Ovary (tissue), 9 donors: Measurements from ENCODE around the gene EPS8L2. TPM values are rescaled to one million over a fixed set of nuclear protein-coding genes. Genes with fewer than 3 reads are reported as not detected.
A peak's percentile ranks its signal among the peaks of the same experiment; 100 is the strongest.

ENCODE experiments used
- DNase-seq, 5 donors: peaks; one replicate each; pipeline ENCODE4 v3.0.0-alpha.2; 2019 to 2020
- H3K27ac ChIP-seq, 2 donors: fragments of 200-600 bp; one replicate each; pipeline versions ENCODE4 v1.5.1 to v1.8.0; 2019 to 2022
- H3K27me3 ChIP-seq: fragments of 200-600 bp; one replicate; pipeline ENCODE4 v1.8.0; 2022
- H3K36me3 ChIP-seq: fragments of 200-600 bp; sonication (generic); one replicate; pipeline ENCODE4 v1.5.1; 2019
- H3K4me1 ChIP-seq: one replicate; pipeline ENCODE4 v1.8.1; 2013; ENCODE audit warnings: mild to moderate bottlenecking, moderate library complexity; ENCODE audit not compliant: insufficient read depth
- H3K4me3 ChIP-seq: fragments of 200-600 bp; sonication (generic); one replicate; pipeline ENCODE4 v1.5.1; 2017
- H3K9me3 ChIP-seq, 2 donors: fragments of 200-600 bp in 1 of 2; sonication (generic) in 1 of 2; one replicate each; pipeline versions ENCODE4 v1.5.1 to v1.8.1; 2013 to 2019; ENCODE audit warnings: mild to moderate bottlenecking in 1 of 2, moderate library complexity in 1 of 2
- EP300 ChIP-seq: sonication (generic); formaldehyde crosslinking; IDR thresholded peaks from one replicate; pipeline ENCODE4 v1.6.1; 2017; ENCODE audit warnings: antibody characterized with exemption
- POLR2A ChIP-seq: fragments of 450-650 bp; IDR thresholded peaks from one replicate; pipeline ENCODE4 v1.6.1; 2017; ENCODE audit warnings: antibody characterized with exemption, mild to moderate bottlenecking, moderate library complexity
- WGBS, 3 donors: extraction: QIAGEN DNeasy Blood & Tissue Kit in 1 of 3; methylation state at CpG; one replicate each; pipeline versions ENCODE4 v1.1.5 to v1.1.7; 2013 to 2017; 5-methylcytosine and 5-hydroxymethylcytosine counted together
- intact Hi-C, 4 donors: fragments of 100-400 bp; cut with DNase I; formaldehyde crosslinking; loops; one replicate each; pipeline versions ENCODE4 v1.11.0 to v1.15.1; 2022 to 2023
- polyA plus RNA-seq, 2 donors: library from polyadenylated mRNA; stranded (reverse); fragments of 200-250 nt in 1 of 2; fragments of 350-450 nt in 1 of 2; fragmentation: Illumina TruSeq in 1 of 2; extraction: RNeasy Lipid Tissue Mini Kit (QIAGEN cat#74804) in 1 of 2; gene quantifications; one replicate each; pipeline ENCODE4 v1.2.3, GENCODE V29; 2013 to 2014
- total RNA-seq, 7 donors: library from RNA; depleted of rRNA in 2 of 7; stranded (reverse); fragments of >200 nt in 2 of 7; fragmentation: NEBNext Ultra II Directional in 3 of 7; extraction: Animal tissue kit (Norgen Biotek cat#: 25700) in 3 of 7; gene quantifications; one replicate each; pipeline versions ENCODE4 v1.1.0 to v1.2.4, GENCODE V29; 2016 to 2023
- TF ChIP-seq, protein P1 (sequence below), 3 donors: fragments of 450-650 bp in 2 of 3; fragments of 200-600 bp in 1 of 3; IDR thresholded peaks; one replicate each; pipeline versions ENCODE4 v1.5.1 to v1.8.0; 2016 to 2022; ENCODE audit warnings: antibody characterized with exemption in 3 of 3, mild to moderate bottlenecking in 1 of 3
- donor health status: DM: no; HTN: no; CAD: no; lungs with moderate emphysema.
- donor health status: DM: no; HTN: no; CAD: no.
- donor health status: Bipolar disorder and iron deficiency.
- donor health status: DM: yes; HTN: yes; CAD: no.
- donor health status: DM: no; HTN: no; CAD: no.
- donor health status: DM: yes; HTN: yes; CAD: no.

Gene EPS8L2
- total and polyA plus RNA-seq, 9 donors = 5.9 to 57.9 (median 33.3) TPM

GRCh38 chr11:771617-772204 is 65.7 kb downstream of the EPS8L2 start:
- peak in 1 of 5 donors; percentile 25 for DNase-seq
- intact Hi-C loops = no loop called here
- no peak for TF ChIP-seq POLR2A
- TF ChIP-seq EP300 = no peak
- TF ChIP-seq, protein P1, sequence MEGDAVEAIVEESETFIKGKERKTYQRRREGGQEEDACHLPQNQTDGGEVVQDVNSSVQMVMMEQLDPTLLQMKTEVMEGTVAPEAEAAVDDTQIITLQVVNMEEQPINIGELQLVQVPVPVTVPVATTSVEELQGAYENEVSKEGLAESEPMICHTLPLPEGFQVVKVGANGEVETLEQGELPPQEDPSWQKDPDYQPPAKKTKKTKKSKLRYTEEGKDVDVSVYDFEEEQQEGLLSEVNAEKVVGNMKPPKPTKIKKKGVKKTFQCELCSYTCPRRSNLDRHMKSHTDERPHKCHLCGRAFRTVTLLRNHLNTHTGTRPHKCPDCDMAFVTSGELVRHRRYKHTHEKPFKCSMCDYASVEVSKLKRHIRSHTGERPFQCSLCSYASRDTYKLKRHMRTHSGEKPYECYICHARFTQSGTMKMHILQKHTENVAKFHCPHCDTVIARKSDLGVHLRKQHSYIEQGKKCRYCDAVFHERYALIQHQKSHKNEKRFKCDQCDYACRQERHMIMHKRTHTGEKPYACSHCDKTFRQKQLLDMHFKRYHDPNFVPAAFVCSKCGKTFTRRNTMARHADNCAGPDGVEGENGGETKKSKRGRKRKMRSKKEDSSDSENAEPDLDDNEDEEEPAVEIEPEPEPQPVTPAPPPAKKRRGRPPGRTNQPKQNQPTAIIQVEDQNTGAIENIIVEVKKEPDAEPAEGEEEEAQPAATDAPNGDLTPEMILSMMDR (IDR thresholded peaks at IDR 0.05) = no peak
- Histone ChIP-seq H3K27ac (no peak overlapping the region), H3K4me3 (no peak overlapping the region), H3K9me3 (no peaks in the 10 kb centered on the region), H3K36me3 (no peaks in the 10 kb centered on the region), H3K27me3 (no peaks in the 10 kb centered on the region), H3K4me1 (peaks cover 7% of the 10 kb centered on the region)
- 81 to 85% (median 83%) methylated on average over 14 to 15 of the region's 15 CpGs for WGBS, 3 donors

DNA sequence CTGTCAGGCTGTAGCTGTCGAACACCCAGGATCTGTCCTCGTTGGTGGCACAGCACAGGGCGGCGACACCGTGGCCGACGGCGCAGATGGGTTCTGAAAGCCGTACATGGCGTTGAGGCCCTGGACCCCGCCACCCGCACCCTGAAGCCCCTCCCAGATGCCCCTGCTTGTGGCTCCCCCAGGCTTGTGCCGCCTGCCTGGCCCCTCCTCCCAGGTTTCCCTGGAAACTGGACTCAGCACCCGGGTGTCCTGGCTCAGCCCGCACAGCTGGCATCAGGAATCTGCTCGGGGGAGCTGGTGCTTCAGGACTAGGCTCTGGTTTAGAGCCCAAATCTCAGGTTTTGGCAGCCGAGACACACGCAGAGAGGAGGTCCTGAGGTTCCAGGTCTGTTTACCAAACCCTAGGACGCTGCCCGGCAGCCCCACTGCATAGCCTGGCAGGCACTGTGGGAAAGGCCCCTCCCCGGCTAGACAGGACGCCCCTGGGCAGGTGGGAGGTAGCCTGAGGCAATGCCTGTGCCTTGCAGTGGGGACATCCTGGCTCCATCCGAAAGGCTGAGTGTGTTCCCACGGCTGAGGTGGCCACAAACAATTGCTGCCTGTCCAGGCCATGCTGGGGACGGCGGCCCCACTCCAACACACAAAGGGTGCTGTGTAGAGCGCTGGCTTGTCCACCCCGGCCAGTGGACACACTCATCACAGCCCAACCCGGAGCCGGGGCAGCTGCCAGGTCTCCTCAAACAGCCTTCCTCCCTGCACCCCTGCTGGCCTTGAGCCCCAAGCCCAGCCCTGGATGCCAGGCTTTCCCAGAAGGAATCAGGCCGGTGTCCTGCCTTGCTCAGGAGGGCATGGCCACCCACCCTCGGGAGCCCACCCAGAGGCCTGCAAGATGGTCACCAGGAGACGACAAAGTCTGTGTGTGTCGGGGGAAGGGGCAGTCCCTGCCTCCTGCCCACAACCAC is 66.7 kb downstream of the EPS8L2 start:
- 65 to 68% (median 66%) methylated on average over 34 of the region's 34 CpGs for WGBS, 3 donors
- no peak overlapping the region for H3K4me3 ChIP-seq
- TF ChIP-seq, protein P1 (IDR thresholded peaks at IDR 0.05) = no peak
- TF ChIP-seq EP300 (no peak), POLR2A (no peak)
- peaks cover 7% of the 10 kb centered on the region for H3K4me1 ChIP-seq
- intact Hi-C loops = no loop called here
- H3K27ac ChIP-seq = no peak overlapping the region
- peak in 3 of 5 donors; percentile 21 to 28 (median 25) for DNase-seq
- H3K27me3 ChIP-seq = no peaks in the 10 kb centered on the region
- H3K9me3 ChIP-seq = no peaks in the 10 kb centered on the region
- no peaks in the 10 kb centered on the region for H3K36me3 ChIP-seq

GRCh38 chr11:773425-773824 is 67.4 kb downstream of the EPS8L2 start:
- Histone ChIP-seq H3K36me3 (no peaks in the 10 kb centered on the region), H3K9me3 (no peaks in the 10 kb centered on the region), H3K27me3 (no peaks in the 10 kb centered on the region), H3K27ac (no peak overlapping the region), H3K4me1 (peaks cover 12% of the 10 kb centered on the region), H3K4me3 (no peak overlapping the region)
- intact Hi-C loops = no loop called here
- 87 to 92% (median 90%) methylated on average over 3 to 5 of the region's 5 CpGs for WGBS, 3 donors
- DNase-seq = no peak
- no peak for TF ChIP-seq EP300
- TF ChIP-seq, protein P1 (IDR thresholded peaks at IDR 0.05) = no peak
- no peak for TF ChIP-seq POLR2A

DNA sequence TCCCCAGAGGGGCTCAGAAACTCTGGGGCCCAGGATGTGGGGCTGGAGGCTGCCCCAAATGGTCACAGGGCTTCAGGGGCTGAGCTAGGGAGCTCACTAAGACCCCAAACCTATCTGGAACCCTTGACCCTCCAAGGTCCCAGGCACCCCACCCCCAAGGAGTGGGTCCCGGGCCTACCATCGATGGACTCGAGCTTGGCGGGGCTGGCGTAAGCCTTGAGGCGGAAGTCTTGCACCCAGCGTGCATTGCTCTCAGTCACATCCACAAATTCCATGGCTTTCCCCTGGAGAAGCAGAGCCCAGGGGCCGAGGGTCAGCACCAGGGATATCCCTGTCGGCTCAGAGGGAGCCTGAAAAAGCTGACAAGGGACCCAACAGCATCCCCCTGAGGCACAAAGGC is 67.8 kb downstream of the EPS8L2 start:
- no peak for TF ChIP-seq POLR2A
- TF ChIP-seq EP300 = no peak
- WGBS, 3 donors = 83 to 91% (median 87%) methylated on average over 9 of the region's 9 CpGs
- H3K9me3 ChIP-seq = no peaks in the 10 kb centered on the region
- no peak overlapping the region for H3K27ac ChIP-seq
- DNase-seq = no peak
- H3K4me1 ChIP-seq = peaks cover 12% of the 10 kb centered on the region
- H3K27me3 ChIP-seq = no peaks in the 10 kb centered on the region
- H3K36me3 ChIP-seq = no peaks in the 10 kb centered on the region
- intact Hi-C loops = no loop called here
- no peak overlapping the region for H3K4me3 ChIP-seq
